Ascending aorta (tissue), 2 donors: ENCODE measurements around the gene SAMD11. TPM values are rescaled to one million over a fixed set of nuclear protein-coding genes. Genes with fewer than 3 reads are reported as not detected.

Experiments
- DNase-seq, 2 donors: peaks; one replicate each; pipeline ENCODE4 v3.0.0-alpha.2; 2019; ENCODE audit warnings: low spot score in 2 of 2
- H3K27ac ChIP-seq, 2 donors: fragments of 200-600 bp; sonication (generic); one replicate each; pipeline ENCODE4 v1.5.1; 2016 to 2017; ENCODE audit warnings: mild to moderate bottlenecking in 1 of 2
- H3K27me3 ChIP-seq: fragments of 200-600 bp; sonication (generic); one replicate; pipeline ENCODE4 v1.5.1; 2017
- H3K36me3 ChIP-seq, 2 donors: fragments of 200-600 bp; sonication (generic); one replicate each; pipeline ENCODE4 v1.5.1; 2016
- H3K4me1 ChIP-seq, 2 donors: fragments of 200-600 bp; sonication (generic); one replicate each; pipeline ENCODE4 v1.5.1; 2016 to 2017; ENCODE audit warnings: mild to moderate bottlenecking in 1 of 2
- H3K4me3 ChIP-seq, 2 donors: fragments of 200-600 bp; sonication (generic); one replicate each; pipeline ENCODE4 v1.5.1; 2016 to 2017; ENCODE audit warnings: mild to moderate bottlenecking in 1 of 2
- H3K9me3 ChIP-seq, 2 donors: fragments of 200-600 bp; sonication (generic); one replicate each; pipeline ENCODE4 v1.5.1; 2016
- CTCF ChIP-seq, 3 experiments: fragments of 200-600 bp in 2 of 3; fragments of 450-650 bp in 1 of 3; sonication (generic) in 2 of 3; IDR thresholded peaks; one replicate each; pipeline ENCODE4 v1.5.1; 2016 to 2019; ENCODE audit warnings: antibody characterized with exemption in 3 of 3, mild to moderate bottlenecking in 1 of 3, moderate library complexity in 1 of 3
- intact Hi-C: fragments of 100-400 bp; cut with DNase I; formaldehyde crosslinking; loops from one replicate; pipeline ENCODE4 v1.15.1; 2023
- total RNA-seq: library from RNA; depleted of rRNA; stranded (reverse); fragments of >200 nt; gene quantifications from one replicate; pipeline ENCODE4 v1.1.0, GENCODE V29; 2016

The SAMD11 gene
- total RNA-seq, 1 donor from 2014 or later: 9.7 TPM

- DNase-seq: no peak
- H3K27me3 ChIP-seq: no peaks in the 10 kb centered on the region
- H3K9me3 ChIP-seq: no peaks in the 10 kb centered on the region
Measured at GRCh38 chr1:932776-933602, 9.3 kb downstream of the SAMD11 start.

GRCh38 chr1:933603-933940 lies 9.8 kb downstream of the SAMD11 start:
- no peak overlapping the region for H3K4me3 ChIP-seq
- no peak for DNase-seq
- intact Hi-C loops: no loop called here
- no peaks in the 10 kb centered on the region for H3K4me1 ChIP-seq
- no peaks in the 10 kb centered on the region for H3K9me3 ChIP-seq
- no peak for TF ChIP-seq CTCF (IDR thresholded peaks at IDR 0.05)
- H3K27ac ChIP-seq: no peak overlapping the region
- H3K27me3 ChIP-seq: no peaks in the 10 kb centered on the region
- H3K36me3 ChIP-seq: no peaks in the 10 kb centered on the region

More at GRCh38 chr1:932776-933602, 9.3 kb downstream of the SAMD11 start:
- no peak for TF ChIP-seq CTCF (IDR thresholded peaks at IDR 0.05)
- Histone ChIP-seq H3K4me3 (no peak overlapping the region), H3K27ac (no peak overlapping the region), H3K36me3 (no peaks in the 10 kb centered on the region), H3K4me1 (no peaks in the 10 kb centered on the region)
- intact Hi-C loops: no loop called here

GRCh38 chr1:934991-935750 lies 11.4 kb downstream of the SAMD11 start:
- DNase-seq: no peak
- Histone ChIP-seq H3K36me3 (no peaks in the 10 kb centered on the region), H3K4me1 (peaks cover 4 to 5% of the 10 kb centered on the region in 2 donors), H3K9me3 (no peaks in the 10 kb centered on the region), H3K27me3 (peaks cover 3% of the 10 kb centered on the region), H3K4me3 (no peak overlapping the region), H3K27ac (no peak overlapping the region)
- no peak for TF ChIP-seq CTCF (IDR thresholded peaks at IDR 0.05)
- intact Hi-C loops: no loop called here

- no peak overlapping the region for H3K27ac ChIP-seq
- peaks cover 7 to 10% of the 10 kb centered on the region in 2 donors for H3K4me1 ChIP-seq
- no peak for DNase-seq
- no peak overlapping the region for H3K4me3 ChIP-seq
- no peaks in the 10 kb centered on the region for H3K36me3 ChIP-seq
- TF ChIP-seq CTCF (IDR thresholded peaks at IDR 0.05): no peak
- H3K27me3 ChIP-seq: peaks cover 3% of the 10 kb centered on the region
- intact Hi-C loops: no loop called here
- no peaks in the 10 kb centered on the region for H3K9me3 ChIP-seq
Measured at GRCh38 chr1:935751-936231, 12.1 kb downstream of the SAMD11 start.

- Histone ChIP-seq H3K27ac (no peak overlapping the region), H3K4me1 (peaks cover 13 to 16% of the 10 kb centered on the region in 2 donors)
- intact Hi-C loops: no loop called here
Measured at GRCh38 chr1:936348-937264, 12.9 kb downstream of the SAMD11 start.

More at GRCh38 chr1:936348-937264, 12.9 kb downstream of the SAMD11 start:
- DNase-seq: no peak
- no peaks in the 10 kb centered on the region for H3K36me3 ChIP-seq
- peaks cover 3% of the 10 kb centered on the region for H3K27me3 ChIP-seq
- H3K9me3 ChIP-seq: no peaks in the 10 kb centered on the region
- no peak for TF ChIP-seq CTCF (IDR thresholded peaks at IDR 0.05)
- no peak overlapping the region for H3K4me3 ChIP-seq
